ENCODE data around the gene CEP76.

The CEP76 gene

DNA sequence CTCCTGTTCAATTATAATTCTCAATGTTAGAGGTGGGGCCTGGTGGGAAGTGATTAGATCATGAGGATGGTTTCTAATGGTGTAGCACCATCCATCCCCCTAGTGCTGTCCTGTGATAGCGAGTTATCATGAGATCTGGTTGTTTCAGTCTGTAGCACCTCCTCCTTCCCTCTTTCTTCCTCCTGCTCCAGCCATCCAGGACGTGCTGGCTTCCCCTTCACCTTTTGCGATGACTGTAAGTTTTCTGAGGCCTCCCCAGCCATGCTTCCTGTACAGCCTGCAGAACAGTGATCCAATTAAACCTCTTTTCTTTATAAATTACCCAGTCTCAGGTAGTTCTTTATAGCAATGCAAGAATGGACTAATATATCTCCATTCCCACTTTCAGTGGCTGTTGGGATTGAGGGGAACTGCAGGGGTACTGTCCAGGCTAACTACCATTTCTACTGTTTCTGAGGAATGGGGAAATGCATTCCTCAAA is 63.8 kb downstream of the CEP76 start:
- POLR2A ChIA-PET (ENCODE audit: low non-redundant PET), result no interaction called here
- peak overlapping the region; percentile 62 for H3K27ac ChIP-seq
- CTCF ChIA-PET, result interaction anchor here (0.6 to 1.0 kb wide), 2 partner anchors 85 to 367 kb away, joined by 3 to 4 read pairs; no protein-coding TSS in a partner anchor
- DNase-seq (ENCODE audit: low spot score), result no peak
- TF ChIP-seq CTCF (conservative IDR thresholded peaks at IDR 0.05; ENCODE audit: low read depth), result no peak

GRCh38 chr18:12637901-12638643 is 64.5 kb downstream of the CEP76 start:
- POLR2A ChIA-PET (ENCODE audit: low non-redundant PET), result no interaction called here

DNA sequence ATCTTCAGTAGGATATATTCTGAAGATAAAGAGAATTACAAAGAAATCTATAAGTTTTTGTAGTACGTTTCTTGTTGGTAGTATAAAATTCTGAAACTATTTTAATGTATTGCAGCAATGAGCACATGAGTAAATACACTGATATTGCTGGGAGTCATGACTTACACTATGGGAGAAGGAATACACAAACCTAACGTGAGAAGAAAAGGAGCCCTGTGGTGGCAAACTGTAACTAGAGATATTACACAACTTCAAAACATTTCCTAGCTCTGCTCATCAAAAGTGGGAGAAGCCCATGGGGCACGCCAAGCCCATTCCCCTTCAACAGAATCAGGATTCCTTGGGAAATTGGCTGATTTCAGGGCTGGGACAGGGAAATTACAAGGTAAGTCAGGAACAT is 65.1 kb downstream of the CEP76 start:
- ChIA-PET CTCF (no interaction called here), POLR2A (ENCODE audit: low non-redundant PET) (no interaction called here)
- no peak for TF ChIP-seq CTCF (conservative IDR thresholded peaks at IDR 0.05; ENCODE audit: low read depth)
- H3K27ac ChIP-seq, result no peak overlapping the region; the same call in 1 of the 2 replicates
- no peak for DNase-seq (ENCODE audit: low spot score)

More at GRCh38 chr18:12637901-12638643, 64.5 kb downstream of the CEP76 start:
- DNase-seq (ENCODE audit: low spot score), result no peak
- TF ChIP-seq CTCF (conservative IDR thresholded peaks at IDR 0.05; ENCODE audit: low read depth), result no peak
- CTCF ChIA-PET, result interaction anchor here (0.6 to 1.0 kb wide), 2 partner anchors 86 to 366 kb away, joined by 3 to 4 read pairs; no protein-coding TSS in a partner anchor
- H3K27ac ChIP-seq, result peak overlapping the region; percentile 62

DNA sequence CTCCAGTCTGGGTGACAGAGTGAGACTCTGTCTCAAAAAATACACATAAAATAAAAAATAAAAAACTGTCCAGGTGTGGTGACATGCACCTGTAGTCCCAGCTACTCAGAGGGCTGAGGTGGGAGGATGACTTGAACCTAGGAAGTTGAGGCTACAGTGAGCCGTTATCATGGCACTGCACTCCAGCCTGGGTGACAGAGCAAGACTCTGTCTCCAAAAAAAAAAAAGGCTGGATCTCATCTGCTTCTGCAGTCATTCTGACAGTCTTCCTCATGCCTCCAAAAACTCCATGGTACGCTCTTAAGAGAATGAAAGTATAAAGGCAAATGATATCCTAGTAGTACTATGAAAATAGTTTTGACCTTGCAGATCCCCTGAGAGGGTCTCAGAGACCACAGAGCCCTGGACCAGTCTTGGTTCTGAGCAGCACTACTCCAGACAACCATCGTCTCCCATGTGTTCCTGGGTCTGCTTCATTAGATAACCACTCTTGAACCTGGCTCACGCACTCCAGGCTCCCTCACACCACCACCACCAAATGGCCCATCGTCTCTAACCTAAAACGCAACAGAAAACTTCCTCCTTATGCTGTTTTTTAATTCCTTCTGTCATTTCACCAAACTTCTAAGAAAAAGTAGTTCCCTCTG is 70.6 kb downstream of the CEP76 start:
- ChIA-PET CTCF (interaction anchor here (0.8 kb wide), 1 partner anchor 239 kb away, joined by 4 read pairs; no protein-coding TSS in a partner anchor), POLR2A (ENCODE audit: low non-redundant PET) (no interaction called here)
- DNase-seq (ENCODE audit: low spot score), result no peak
- no peak for TF ChIP-seq CTCF (conservative IDR thresholded peaks at IDR 0.05; ENCODE audit: low read depth)
- 0 out of 2 replicates have a peak overlapping the region, but pooled peaks have one; percentile 19 for H3K27ac ChIP-seq

DNA sequence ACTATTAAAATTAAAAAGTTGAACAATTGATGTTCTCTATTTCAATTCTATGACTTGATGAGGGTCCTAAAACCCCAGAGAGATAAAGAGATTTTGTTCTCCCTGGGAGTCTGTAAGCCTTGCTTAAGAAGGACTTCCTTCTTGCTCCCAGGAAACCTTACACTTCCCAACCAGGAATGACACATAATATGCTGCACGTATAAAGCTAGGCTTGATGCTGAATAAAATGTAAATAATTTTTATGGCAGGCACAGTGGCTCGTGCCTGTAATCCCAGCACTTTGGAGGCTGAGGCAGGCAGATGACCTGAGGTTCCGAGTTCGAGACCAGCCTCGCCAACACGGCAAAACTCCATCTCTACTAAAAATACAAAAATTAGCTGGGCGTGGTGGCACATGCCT is 72.4 kb downstream of the CEP76 start:
- CTCF ChIA-PET, result interaction anchor here (0.6 kb wide), 1 partner anchor 1111 kb away, joined by 3 read pairs; no protein-coding TSS in a partner anchor
- DNase-seq (ENCODE audit: low spot score), result no peak
- TF ChIP-seq CTCF (conservative IDR thresholded peaks at IDR 0.05; ENCODE audit: low read depth), result no peak
- peak overlapping the region; percentile 80 for H3K27ac ChIP-seq
- POLR2A ChIA-PET (ENCODE audit: low non-redundant PET), result no interaction called here
